ENCODE results near the gene THPO.

- TF ChIP-seq BHLHE40 (IDR thresholded peaks at IDR 0.05; ENCODE audit: borderline replicate concordance) (no peak), FOXM1 (IDR thresholded peaks at IDR 0.05; ENCODE audit: borderline replicate concordance) (no peak)
Observed at GRCh38 chr3:184423561-184423960, 45.6 kb upstream of the THPO start.
